DMS 273 treated with DMSO at 0.1 percent for 48 hours (cell line): Measurements from ENCODE around the gene ITGB3BP.

Source experiments
- DNase-seq: peaks from one replicate; lab custom pipeline; 2025; lab: John Stamatoyannopoulos, UW

Gene ITGB3BP

GRCh38 chr1:63418101-63418500 is 104.9 kb downstream of the ITGB3BP start:
- DNase-seq = no peak

GRCh38 chr1:63414691-63415365 is 108.2 kb downstream of the ITGB3BP start:
- no peak for DNase-seq

- DNase-seq = no peak
Observed at GRCh38 chr1:63413394-63413793, 109.6 kb downstream of the ITGB3BP start.

- DNase-seq = no peak
Observed at GRCh38 chr1:63411066-63411465, 112.0 kb downstream of the ITGB3BP start.

- no peak for DNase-seq
Observed at GRCh38 chr1:63408331-63408730, 114.7 kb downstream of the ITGB3BP start.

GRCh38 chr1:63407002-63407401 is 116.0 kb downstream of the ITGB3BP start:
- DNase-seq = no peak

GRCh38 chr1:63405987-63406386 is 117.0 kb downstream of the ITGB3BP start:
- no peak for DNase-seq

- DNase-seq = no peak
Observed at GRCh38 chr1:63405021-63405420, 118.0 kb downstream of the ITGB3BP start.

- no peak for DNase-seq
Observed at GRCh38 chr1:63403386-63403785, 119.6 kb downstream of the ITGB3BP start.

- DNase-seq = no peak
Observed at GRCh38 chr1:63401945-63402344, 121.1 kb downstream of the ITGB3BP start.
